ENCODE measurements around the gene EMC9. TPM values are rescaled to one million over a fixed set of nuclear protein-coding genes. Genes with fewer than 3 reads are reported as not detected.

Gene EMC9
- total and polyA plus RNA-seq, 2 donors (not counting 1 experiment from before 2014, with no cell fraction given): 24.7 to 25.9 TPM

DNA sequence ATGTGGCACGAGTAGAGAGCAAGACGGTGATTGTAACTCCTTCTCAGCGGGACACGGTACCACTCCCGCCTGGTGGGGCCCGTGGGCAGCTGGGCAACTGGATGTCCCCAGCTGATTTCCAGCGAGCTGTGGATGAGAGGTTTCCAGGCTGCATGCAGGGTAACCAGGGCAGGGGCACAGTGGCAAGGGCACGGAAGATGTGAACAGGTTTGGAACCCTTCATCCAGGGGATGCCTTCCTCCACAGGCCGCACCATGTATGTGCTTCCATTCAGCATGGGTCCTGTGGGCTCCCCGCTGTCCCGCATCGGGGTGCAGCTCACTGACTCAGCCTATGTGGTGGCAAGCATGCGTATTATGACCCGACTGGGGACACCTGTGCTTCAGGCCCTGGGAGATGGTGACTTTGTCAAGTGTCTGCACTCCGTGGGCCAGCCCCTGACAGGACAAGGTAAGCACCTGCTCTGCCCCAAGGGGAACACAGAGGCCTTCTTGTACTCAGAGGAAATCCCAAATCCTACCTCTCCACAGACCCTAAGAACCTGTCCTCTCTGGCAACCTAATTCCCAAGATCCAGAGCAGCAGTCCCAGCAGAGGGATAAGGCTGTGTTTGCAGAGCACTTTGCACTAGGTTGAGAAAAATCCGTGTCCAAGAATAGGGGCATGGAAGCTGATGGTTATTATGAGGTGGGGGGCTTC lies 43.0 kb downstream of the EMC9 start:
- Histone ChIP-seq H3K4me1 (ENCODE audit: control insufficient read depth in 2 of 2, insufficient read depth in 2 of 2, low read length in 2 of 2) (peaks cover 5 to 24% of the 10 kb centered on the region in 2 donors), H3K9ac (ENCODE audit: low read length) (no peak overlapping the region), H3K27me3 (replicated peaks in 1 of 4; ENCODE audit: control extremely low read depth in 1 of 4, control insufficient read depth in 3 of 4, insufficient read depth in 4 of 4, low read length in 3 of 4) (no peaks in the 10 kb centered on the region), H3K36me3 (replicated peaks in 1 of 2; ENCODE audit: control extremely low read depth in 1 of 2, control insufficient read depth in 1 of 2, extremely low read depth in 1 of 2, insufficient read depth in 2 of 2, low read length in 1 of 2) (peaks cover 2 to 57% of the 10 kb centered on the region in 2 experiments), H2AFZ (ENCODE audit: insufficient read depth, low read depth, low read length, poor library complexity, severe bottlenecking) (no peak overlapping the region), H3K79me2 (ENCODE audit: control insufficient read depth, insufficient read depth, low read length) (peaks cover 40% of the 10 kb centered on the region), H3K9me3 (ENCODE audit: control extremely low read depth in 1 of 3, control insufficient read depth in 2 of 3, insufficient read depth in 1 of 3, low read length in 2 of 3) (no peaks in the 10 kb centered on the region), H4K20me1 (ENCODE audit: control insufficient read depth, insufficient read depth, low read length, poor library complexity, severe bottlenecking) (peaks cover 7% of the 10 kb centered on the region), H3K27ac (ENCODE audit: low read length in 2 of 2) (no peak overlapping the region), H3K4me2 (replicated peaks; ENCODE audit: low read depth, low read length, poor library complexity, severe bottlenecking) (no peak overlapping the region), H3K4me3 (ENCODE audit: control extremely low read depth in 1 of 5, extremely low read depth in 1 of 5, insufficient read depth in 1 of 5, low read depth in 2 of 5, low read length in 4 of 5) (no peak overlapping the region)
- H3K9me3 Mint-ChIP-seq (ENCODE audit: insufficient read depth): no peaks in the 10 kb centered on the region
- DNase-seq: no peak
- WGBS (ENCODE audit: insufficient coverage): 99% methylated on average over 15 of the region's 16 CpGs
- peaks cover 23% of the 10 kb centered on the region for H3K4me1 Mint-ChIP-seq
- ChIA-PET POLR2A (no interaction called here), CTCF (interaction anchor here (10.7 to 12.1 kb wide), 2 partner anchors 7 to 42 kb away, joined by 198 to 292 read pairs; no protein-coding TSS in a partner anchor)
- TF ChIP-seq EZH2 (IDR thresholded peaks at IDR 0.05; ENCODE audit: borderline replicate concordance, insufficient read depth, low read depth, low read length, poor library complexity, severe bottlenecking): no peak
- TF ChIP-seq, protein P1, sequence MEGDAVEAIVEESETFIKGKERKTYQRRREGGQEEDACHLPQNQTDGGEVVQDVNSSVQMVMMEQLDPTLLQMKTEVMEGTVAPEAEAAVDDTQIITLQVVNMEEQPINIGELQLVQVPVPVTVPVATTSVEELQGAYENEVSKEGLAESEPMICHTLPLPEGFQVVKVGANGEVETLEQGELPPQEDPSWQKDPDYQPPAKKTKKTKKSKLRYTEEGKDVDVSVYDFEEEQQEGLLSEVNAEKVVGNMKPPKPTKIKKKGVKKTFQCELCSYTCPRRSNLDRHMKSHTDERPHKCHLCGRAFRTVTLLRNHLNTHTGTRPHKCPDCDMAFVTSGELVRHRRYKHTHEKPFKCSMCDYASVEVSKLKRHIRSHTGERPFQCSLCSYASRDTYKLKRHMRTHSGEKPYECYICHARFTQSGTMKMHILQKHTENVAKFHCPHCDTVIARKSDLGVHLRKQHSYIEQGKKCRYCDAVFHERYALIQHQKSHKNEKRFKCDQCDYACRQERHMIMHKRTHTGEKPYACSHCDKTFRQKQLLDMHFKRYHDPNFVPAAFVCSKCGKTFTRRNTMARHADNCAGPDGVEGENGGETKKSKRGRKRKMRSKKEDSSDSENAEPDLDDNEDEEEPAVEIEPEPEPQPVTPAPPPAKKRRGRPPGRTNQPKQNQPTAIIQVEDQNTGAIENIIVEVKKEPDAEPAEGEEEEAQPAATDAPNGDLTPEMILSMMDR (IDR thresholded peaks at IDR 0.05): no peak
- ATAC-seq (ENCODE audit: low read depth): no peak
- no peak overlapping the region for H3K4me3 Mint-ChIP-seq
- intact Hi-C loops (cut with micrococcal nuclease): no loop called here
- H3K27me3 Mint-ChIP-seq: no peaks in the 10 kb centered on the region
- H3K27ac Mint-ChIP-seq: no peak overlapping the region

DNA sequence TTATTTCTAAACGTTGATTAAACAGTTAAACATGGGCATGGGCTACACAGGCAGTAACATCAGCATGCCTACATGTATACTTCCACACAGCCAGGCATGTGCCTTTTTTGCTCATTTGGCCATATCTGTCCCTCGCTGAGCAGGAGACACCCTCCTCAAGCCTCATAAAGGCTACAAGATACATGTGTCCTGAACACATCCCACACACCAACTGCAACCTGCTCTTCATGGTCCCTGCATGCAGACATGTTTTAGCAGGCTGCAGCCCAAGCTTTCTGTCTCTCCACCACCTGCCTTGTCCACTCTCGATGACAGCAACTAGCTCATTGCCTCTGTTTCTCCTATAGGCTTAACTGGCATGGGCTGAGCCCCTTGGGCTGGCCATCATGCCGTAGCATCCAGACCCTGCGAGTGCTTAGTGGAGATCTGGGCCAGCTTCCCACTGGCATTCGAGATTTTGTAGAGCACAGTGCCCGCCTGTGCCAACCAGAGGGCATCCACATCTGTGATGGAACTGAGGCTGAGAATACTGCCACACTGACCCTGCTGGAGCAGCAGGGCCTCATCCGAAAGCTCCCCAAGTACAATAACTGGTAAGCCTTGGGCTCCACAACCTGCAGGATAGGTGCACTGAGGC lies 44.7 kb downstream of the EMC9 start:
- Histone ChIP-seq H4K20me1 (ENCODE audit: control insufficient read depth, insufficient read depth, low read length, poor library complexity, severe bottlenecking) (peaks cover 7% of the 10 kb centered on the region), H3K4me1 (ENCODE audit: control insufficient read depth in 2 of 2, insufficient read depth in 2 of 2, low read length in 2 of 2) (peaks cover 5 to 26% of the 10 kb centered on the region in 2 donors), H3K27me3 (replicated peaks in 1 of 4; ENCODE audit: control extremely low read depth in 1 of 4, control insufficient read depth in 3 of 4, insufficient read depth in 4 of 4, low read length in 3 of 4) (no peaks in the 10 kb centered on the region), H3K79me2 (ENCODE audit: control insufficient read depth, insufficient read depth, low read length) (peaks cover 33% of the 10 kb centered on the region), H3K27ac (ENCODE audit: low read length in 2 of 2) (no peak overlapping the region), H2AFZ (ENCODE audit: insufficient read depth, low read depth, low read length, poor library complexity, severe bottlenecking) (no peak overlapping the region), H3K4me3 (ENCODE audit: control extremely low read depth in 1 of 5, extremely low read depth in 1 of 5, insufficient read depth in 1 of 5, low read depth in 2 of 5, low read length in 4 of 5) (no peak overlapping the region), H3K9me3 (ENCODE audit: control extremely low read depth in 1 of 3, control insufficient read depth in 2 of 3, insufficient read depth in 1 of 3, low read length in 2 of 3) (no peaks in the 10 kb centered on the region), H3K4me2 (replicated peaks; ENCODE audit: low read depth, low read length, poor library complexity, severe bottlenecking) (no peak overlapping the region), H3K9ac (ENCODE audit: low read length) (no peak overlapping the region), H3K36me3 (replicated peaks in 1 of 2; ENCODE audit: control extremely low read depth in 1 of 2, control insufficient read depth in 1 of 2, extremely low read depth in 1 of 2, insufficient read depth in 2 of 2, low read length in 1 of 2) (peaks cover 2 to 44% of the 10 kb centered on the region in 2 experiments)
- Mint-ChIP-seq H3K4me1 (peaks cover 29% of the 10 kb centered on the region), H3K27me3 (no peaks in the 10 kb centered on the region), H3K27ac (peak overlapping the region; percentile 71), H3K9me3 (ENCODE audit: insufficient read depth) (no peaks in the 10 kb centered on the region), H3K4me3 (peak overlapping the region; percentile 59)
- POLR2A ChIA-PET: interaction anchor here (0.7 to 4.1 kb wide), 4 partner anchors 9 to 1086 kb away, joined by 4 to 35 read pairs (median 14); partner anchors contain the start of genes DCAF11 and NRL
- intact Hi-C loops (cut with micrococcal nuclease): no loop called here
- WGBS (ENCODE audit: insufficient coverage): over 99% methylated on average over 8 of the region's 8 CpGs
- CTCF ChIA-PET: interaction anchor here (0.6 to 12.1 kb wide), 6 partner anchors 9 to 91 kb away, joined by 3 to 292 read pairs (median 51); partner anchors contain the start of gene IRF9
- ATAC-seq (ENCODE audit: low read depth) (no peak), DNase-seq (no peak)
- no peak for TF ChIP-seq EZH2 (IDR thresholded peaks at IDR 0.05; ENCODE audit: borderline replicate concordance, insufficient read depth, low read depth, low read length, poor library complexity, severe bottlenecking)
- TF ChIP-seq, protein P1 (IDR thresholded peaks at IDR 0.05): no peak
